ENCODE measurements around the gene ZNF638. TPM values are rescaled to one million over a fixed set of nuclear protein-coding genes. Genes with fewer than 3 reads are reported as not detected.
A peak's percentile ranks its signal among the peaks of the same experiment; 100 is the strongest.

ZNF638 gene
- total and polyA plus RNA-seq, 5 donors = 69.9 to 84.2 (median 76.2) TPM

DNA sequence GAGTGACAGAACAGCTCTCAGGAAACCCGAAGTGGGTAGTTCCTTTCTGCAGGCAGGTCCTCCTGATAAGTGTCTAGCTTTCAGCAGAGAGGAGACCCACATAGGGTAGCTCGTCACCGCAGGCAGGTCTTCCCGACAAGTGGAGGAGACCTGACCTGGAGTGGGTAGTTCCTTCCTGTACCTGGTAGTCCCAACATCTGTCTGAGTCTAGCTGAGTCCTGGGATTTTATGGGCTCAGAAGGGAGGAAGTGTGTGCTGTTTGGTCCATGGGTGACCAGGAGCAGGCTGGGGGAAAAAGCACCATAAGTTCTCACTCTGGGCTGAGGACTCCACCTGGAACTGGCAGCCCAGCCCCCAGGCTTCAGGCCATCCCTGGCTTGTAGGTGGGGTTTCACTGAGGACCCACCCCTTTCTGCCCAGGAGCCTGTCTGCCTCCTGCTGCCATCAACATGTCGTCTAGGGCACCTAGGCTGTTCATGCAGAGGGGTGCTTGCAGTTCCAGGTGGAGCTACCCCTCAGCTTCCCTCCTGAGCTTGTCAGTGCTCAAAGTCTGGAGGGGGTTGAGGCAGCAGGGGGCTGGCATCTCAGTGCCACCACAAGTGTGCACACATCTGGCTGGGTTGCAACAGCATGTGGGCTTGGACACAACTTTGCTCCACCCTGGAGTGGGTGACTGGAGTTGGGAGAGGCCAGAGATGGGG lies 131.2 kb downstream of the ZNF638 start:
- WGBS = 95% methylated on average over 5 of the region's 5 CpGs
- intact Hi-C loops (cut with DNase I) = loop anchor here in 3 of 4 donors (5.0 kb wide), 2 partner anchors 40 to 45 kb away; no protein-coding TSS in a partner anchor
- peaks cover 25% of the 10 kb centered on the region for H3K4me1 ChIP-seq (ENCODE audit: control insufficient read depth, insufficient read depth, low read length)
- no peaks in the 10 kb centered on the region for H3K9me3 ChIP-seq (ENCODE audit: control insufficient read depth, low read length)
- no peak overlapping the region for H3K27ac ChIP-seq (ENCODE audit: low read length)
- no peaks in the 10 kb centered on the region for H3K27me3 ChIP-seq (ENCODE audit: control insufficient read depth, insufficient read depth)
- H3K4me3 ChIP-seq (ENCODE audit: low read length) = no peak overlapping the region
- DNase-seq (no peak), ATAC-seq (no peak)

DNA sequence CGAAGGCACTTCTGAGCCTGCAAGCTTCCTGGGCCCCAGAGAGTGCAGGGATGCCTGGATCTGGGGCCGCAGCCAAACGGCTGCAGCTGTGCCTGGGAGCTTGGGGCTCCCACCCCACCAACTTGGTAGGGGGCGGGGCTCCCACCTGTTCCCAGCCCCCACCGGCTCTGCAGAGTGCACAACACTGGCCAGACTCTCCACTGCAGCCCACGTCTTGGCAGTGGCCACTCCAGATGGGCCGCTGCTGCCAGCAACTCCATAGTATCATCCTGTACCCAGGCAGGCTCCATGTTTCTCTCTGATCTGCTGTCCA lies 131.7 kb downstream of the ZNF638 start:
- H3K27me3 ChIP-seq (ENCODE audit: control insufficient read depth, insufficient read depth) = no peaks in the 10 kb centered on the region
- H3K27ac ChIP-seq (ENCODE audit: low read length) = no peak overlapping the region
- H3K9me3 ChIP-seq (ENCODE audit: control insufficient read depth, low read length) = no peaks in the 10 kb centered on the region
- H3K4me3 ChIP-seq (ENCODE audit: low read length) = no peak overlapping the region
- DNase-seq = no peak
- intact Hi-C loops (cut with DNase I) = loop anchor here in 3 of 4 donors (5.0 kb wide), 2 partner anchors 39 to 44 kb away; no protein-coding TSS in a partner anchor
- no peak for ATAC-seq
- 89% methylated on average over 7 of the region's 7 CpGs for WGBS
- peaks cover 23% of the 10 kb centered on the region for H3K4me1 ChIP-seq (ENCODE audit: control insufficient read depth, insufficient read depth, low read length)

- no peak for ATAC-seq
- intact Hi-C loops (cut with DNase I) = loop anchor here in 3 of 4 donors (5.0 kb wide), 2 partner anchors 38 to 43 kb away; no protein-coding TSS in a partner anchor
- Histone ChIP-seq H3K4me1 (ENCODE audit: control insufficient read depth, insufficient read depth, low read length) (peaks cover 23% of the 10 kb centered on the region), H3K27ac (ENCODE audit: low read length) (no peak overlapping the region), H3K9me3 (ENCODE audit: control insufficient read depth, low read length) (no peaks in the 10 kb centered on the region), H3K4me3 (ENCODE audit: low read length) (no peak overlapping the region), H3K27me3 (ENCODE audit: control insufficient read depth, insufficient read depth) (no peaks in the 10 kb centered on the region)
- DNase-seq = no peak
- WGBS = 83% methylated on average over 6 of the region's 6 CpGs
Measured at GRCh38 chr2:71464389-71464788, 132.8 kb downstream of the ZNF638 start.

DNA sequence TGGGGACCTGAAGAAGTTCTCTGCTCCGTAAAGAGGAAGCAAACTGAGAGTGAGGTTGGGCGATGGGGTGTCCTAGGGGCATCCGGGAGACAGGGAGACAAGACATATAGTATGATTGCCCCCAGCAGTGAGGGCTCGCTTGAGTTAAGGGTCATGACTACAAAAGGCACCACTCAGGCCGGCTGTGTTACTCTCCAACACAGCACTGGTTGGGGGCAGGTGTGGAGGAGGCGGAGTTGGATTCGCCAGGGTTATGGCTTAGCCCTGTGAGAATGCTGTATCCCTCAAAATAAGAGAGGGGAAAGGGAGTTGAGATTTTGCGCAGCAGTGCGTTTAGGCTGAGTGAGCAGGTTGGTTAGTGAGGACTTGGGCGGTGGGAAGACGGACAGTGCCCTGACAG lies 133.8 kb downstream of the ZNF638 start:
- intact Hi-C loops (cut with DNase I) = no loop called here
- Histone ChIP-seq H3K9me3 (ENCODE audit: control insufficient read depth, low read length) (no peaks in the 10 kb centered on the region), H3K27me3 (ENCODE audit: control insufficient read depth, insufficient read depth) (no peaks in the 10 kb centered on the region), H3K27ac (ENCODE audit: low read length) (no peak overlapping the region), H3K4me3 (ENCODE audit: low read length) (no peak overlapping the region), H3K4me1 (ENCODE audit: control insufficient read depth, insufficient read depth, low read length) (peaks cover 18% of the 10 kb centered on the region)
- no peak for ATAC-seq
- DNase-seq = no peak
- WGBS = 67% methylated on average over 11 of the region's 11 CpGs

DNA sequence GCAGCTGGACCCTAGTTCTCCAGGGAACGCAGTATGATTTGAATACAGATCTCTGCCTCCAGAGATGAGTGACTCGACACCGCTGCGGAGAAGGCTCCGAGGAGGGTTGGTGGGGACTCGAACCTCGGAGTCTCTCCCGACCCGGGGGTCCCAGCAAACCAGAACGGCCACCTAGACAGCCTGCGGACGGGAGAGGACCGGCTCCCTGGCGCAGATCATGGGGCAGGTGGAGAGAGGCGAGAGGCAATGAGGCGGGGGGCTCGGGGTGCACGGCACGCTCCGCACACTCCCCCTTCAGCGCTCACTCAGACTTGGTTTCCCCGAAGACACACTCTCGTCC lies 134.3 kb downstream of the ZNF638 start:
- intact Hi-C loops (cut with DNase I) = no loop called here
- 27% methylated on average over 23 of the region's 23 CpGs for WGBS
- ATAC-seq (no peak), DNase-seq (no peak)
- Histone ChIP-seq H3K27ac (ENCODE audit: low read length) (no peak overlapping the region), H3K4me1 (ENCODE audit: control insufficient read depth, insufficient read depth, low read length) (peaks cover 18% of the 10 kb centered on the region), H3K9me3 (ENCODE audit: control insufficient read depth, low read length) (no peaks in the 10 kb centered on the region), H3K27me3 (ENCODE audit: control insufficient read depth, insufficient read depth) (no peaks in the 10 kb centered on the region), H3K4me3 (ENCODE audit: low read length) (peak overlapping the region; percentile 63)

DNA sequence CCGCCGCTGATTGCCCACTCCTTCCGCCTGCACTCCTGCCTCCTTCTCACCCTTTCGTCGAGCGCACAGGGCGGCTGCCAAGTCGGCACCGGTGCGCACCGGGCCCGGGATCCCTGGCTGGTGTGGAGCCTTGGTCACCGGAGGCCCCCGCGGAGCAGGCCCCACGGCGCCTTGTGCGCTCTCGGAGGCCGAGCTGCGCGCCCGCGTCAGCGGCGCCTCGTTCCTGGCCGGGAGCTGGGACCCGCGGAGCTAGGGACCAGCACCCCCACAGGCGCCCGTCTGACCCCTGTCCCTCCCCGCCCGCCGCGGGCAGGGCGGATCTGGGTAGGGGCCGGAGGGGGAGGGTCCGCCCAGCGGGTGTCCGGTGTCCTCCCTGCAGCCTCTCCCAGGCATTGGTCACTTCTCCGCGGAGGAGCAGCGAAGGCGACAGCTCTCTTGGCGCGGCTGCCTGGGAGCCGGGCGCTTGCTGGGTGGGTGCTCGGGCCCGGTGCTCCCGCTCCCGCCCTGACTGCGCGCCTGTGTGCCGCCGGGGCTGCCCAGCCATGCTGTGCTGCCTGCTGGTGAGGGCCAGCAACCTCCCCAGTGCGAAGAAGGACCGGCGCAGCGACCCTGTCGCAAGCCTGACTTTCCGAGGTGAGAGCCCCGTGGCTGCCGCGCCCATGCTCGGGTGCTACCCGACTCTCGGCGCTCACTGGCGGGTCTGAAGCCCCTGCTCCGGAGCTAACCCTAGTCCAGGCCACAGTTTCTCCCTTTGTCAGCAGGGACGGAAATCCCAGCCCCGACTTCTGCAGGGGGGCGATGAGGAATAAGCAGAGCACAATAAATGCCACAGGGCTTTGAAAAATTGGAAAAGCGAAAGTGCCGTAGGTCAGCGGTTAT lies 135.0 kb downstream of the ZNF638 start:
- intact Hi-C loops (cut with DNase I) = no loop called here

GRCh38 chr2:71467180-71467815 lies 135.7 kb downstream of the ZNF638 start:
- Histone ChIP-seq H3K4me1 (ENCODE audit: control insufficient read depth, insufficient read depth, low read length) (peaks cover 13% of the 10 kb centered on the region), H3K27ac (ENCODE audit: low read length) (no peak overlapping the region), H3K27me3 (ENCODE audit: control insufficient read depth, insufficient read depth) (no peaks in the 10 kb centered on the region), H3K4me3 (ENCODE audit: low read length) (peak overlapping the region; percentile 63), H3K9me3 (ENCODE audit: control insufficient read depth, low read length) (no peaks in the 10 kb centered on the region)
- intact Hi-C loops (cut with DNase I) = no loop called here
- ATAC-seq = peak in 1 of 2 donors; percentile 28
- DNase-seq = no peak
- WGBS = 23% methylated on average over 7 of the region's 7 CpGs

More for the DNA sequence above, 135.0 kb downstream of the ZNF638 start:
- H3K4me3 ChIP-seq (ENCODE audit: low read length) = peak overlapping the region; percentile 63
- peaks cover 13% of the 10 kb centered on the region for H3K4me1 ChIP-seq (ENCODE audit: control insufficient read depth, insufficient read depth, low read length)
- no peaks in the 10 kb centered on the region for H3K9me3 ChIP-seq (ENCODE audit: control insufficient read depth, low read length)
- ATAC-seq = peak; percentile 79 to 91
- DNase-seq = peak; percentile 68 to 89 (median 87)
- peak overlapping the region; percentile 65 for H3K27ac ChIP-seq (ENCODE audit: low read length)
- H3K27me3 ChIP-seq (ENCODE audit: control insufficient read depth, insufficient read depth) = no peaks in the 10 kb centered on the region
- 1% methylated on average over 78 of the region's 78 CpGs for WGBS

DNA sequence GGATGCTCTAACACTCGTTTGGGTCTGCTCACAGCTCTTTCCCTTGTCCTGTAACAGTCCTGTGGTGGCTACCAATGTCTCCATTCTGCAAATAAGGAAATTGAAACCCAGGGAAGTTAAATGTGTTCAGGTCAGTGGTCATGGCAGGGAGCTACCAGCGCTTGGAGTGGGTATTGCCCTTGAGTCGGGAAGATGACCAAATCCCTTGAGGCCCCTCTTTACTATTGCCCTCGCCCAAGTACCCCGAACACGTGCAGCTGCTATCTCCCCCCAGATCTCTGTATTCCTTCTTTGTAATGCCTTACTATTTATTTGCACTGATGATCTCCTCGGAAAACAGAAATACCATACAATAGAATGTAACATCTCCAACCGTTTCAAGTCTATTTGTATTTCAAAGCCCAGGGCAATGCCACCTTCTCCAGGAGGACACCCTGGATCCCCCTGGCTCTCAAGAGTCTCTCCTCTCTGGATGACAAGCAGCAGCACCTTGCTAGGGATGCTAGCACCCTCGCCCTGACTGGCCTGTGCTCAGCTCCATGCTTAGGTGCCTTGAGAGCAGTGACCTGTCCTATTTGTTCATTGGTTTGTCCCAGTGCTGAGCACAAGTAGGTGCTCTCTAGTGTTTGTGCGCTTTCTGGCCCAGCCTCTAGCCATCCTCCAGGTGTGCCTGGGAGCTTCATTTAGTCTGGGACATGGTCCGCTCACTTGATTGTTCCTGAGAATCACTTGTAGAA lies 136.9 kb downstream of the ZNF638 start:
- no peaks in the 10 kb centered on the region for H3K9me3 ChIP-seq (ENCODE audit: control insufficient read depth, low read length)
- peaks cover 15% of the 10 kb centered on the region for H3K4me1 ChIP-seq (ENCODE audit: control insufficient read depth, insufficient read depth, low read length)
- no peaks in the 10 kb centered on the region for H3K27me3 ChIP-seq (ENCODE audit: control insufficient read depth, insufficient read depth)
- intact Hi-C loops (cut with DNase I) = no loop called here
- 67% methylated on average over 11 of the region's 11 CpGs for WGBS
- H3K4me3 ChIP-seq (ENCODE audit: low read length) = peak overlapping the region; percentile 16
- ATAC-seq = no peak
- H3K27ac ChIP-seq (ENCODE audit: low read length) = peak overlapping the region; percentile 96
- DNase-seq = no peak

DNA sequence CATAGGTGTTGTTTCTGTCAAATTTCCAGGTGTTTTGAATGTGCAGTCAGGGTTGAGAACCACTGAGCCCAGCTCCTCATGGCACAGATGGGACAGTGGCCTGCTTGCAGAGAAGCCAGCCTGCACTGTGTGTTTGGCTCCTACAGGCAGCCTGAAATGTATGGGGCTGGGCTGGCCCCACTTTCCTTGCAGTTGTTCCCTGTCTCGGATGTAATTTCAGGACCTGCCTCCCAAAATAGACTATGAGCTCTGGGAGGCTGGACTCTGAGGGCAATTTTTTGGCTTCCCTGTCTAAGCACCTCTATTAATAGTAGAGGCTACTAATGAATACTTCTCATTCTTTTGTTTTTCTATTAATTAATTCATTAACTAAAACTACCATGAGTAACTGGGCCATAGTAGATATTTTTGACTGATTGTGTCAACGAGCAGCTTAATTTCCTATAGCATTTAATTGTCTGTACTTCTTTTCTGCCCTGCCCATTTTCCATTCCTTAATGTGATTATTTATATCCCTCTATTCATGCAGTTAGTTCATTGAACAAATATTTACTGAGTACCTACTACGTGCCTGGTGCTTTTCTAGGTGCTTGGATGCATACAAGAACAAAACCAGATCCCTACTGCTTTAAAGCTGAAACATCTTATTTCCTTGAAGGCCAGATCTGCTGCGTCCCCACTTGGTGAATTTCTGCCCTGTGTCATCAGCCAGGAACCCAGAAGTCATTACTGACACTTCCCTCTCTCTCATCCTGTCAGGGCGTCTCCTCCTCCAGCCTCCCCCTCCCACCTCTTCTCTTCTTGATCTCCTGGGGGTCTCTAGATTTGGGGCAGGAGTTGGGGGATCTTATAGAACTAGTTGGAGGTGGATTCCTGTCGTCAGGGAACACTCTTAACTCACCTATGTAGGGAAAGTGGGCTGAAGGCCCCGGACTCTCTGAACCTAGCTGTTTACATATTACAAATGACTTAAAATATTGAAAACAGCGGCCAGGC lies 138.1 kb downstream of the ZNF638 start:
- no peaks in the 10 kb centered on the region for H3K9me3 ChIP-seq (ENCODE audit: control insufficient read depth, low read length)
- H3K4me1 ChIP-seq (ENCODE audit: control insufficient read depth, insufficient read depth, low read length) = peaks cover 19% of the 10 kb centered on the region
- peak in 1 of 2 donors; percentile 47 for ATAC-seq
- DNase-seq = no peak
- intact Hi-C loops (cut with DNase I) = no loop called here
- 51% methylated on average over 8 of the region's 8 CpGs for WGBS
- peak overlapping the region; percentile 6 for H3K4me3 ChIP-seq (ENCODE audit: low read length)
- H3K27ac ChIP-seq (ENCODE audit: low read length) = peak overlapping the region; percentile 96
- no peaks in the 10 kb centered on the region for H3K27me3 ChIP-seq (ENCODE audit: control insufficient read depth, insufficient read depth)

DNA sequence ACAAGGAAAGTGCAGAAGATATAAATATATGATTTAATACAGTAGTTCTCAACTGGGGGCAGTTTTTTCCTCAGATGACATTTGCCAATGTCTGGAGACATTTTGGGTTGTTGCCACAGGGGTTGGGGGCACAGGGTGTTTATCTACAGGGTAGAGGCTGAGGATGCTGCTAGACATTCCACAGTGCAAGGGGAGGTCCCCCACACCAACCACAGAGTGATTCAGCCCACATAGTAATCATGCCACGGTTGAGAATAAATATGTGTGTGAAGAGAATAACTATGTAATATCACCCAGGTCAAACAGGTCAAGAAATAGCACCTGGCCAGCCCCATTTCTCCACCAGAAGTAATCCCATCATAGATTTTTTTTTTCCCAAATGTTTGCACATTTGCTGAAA lies 139.7 kb downstream of the ZNF638 start:
- Histone ChIP-seq H3K27me3 (ENCODE audit: control insufficient read depth, insufficient read depth) (no peaks in the 10 kb centered on the region), H3K4me3 (ENCODE audit: low read length) (no peak overlapping the region), H3K27ac (ENCODE audit: low read length) (no peak overlapping the region), H3K9me3 (ENCODE audit: control insufficient read depth, low read length) (no peaks in the 10 kb centered on the region), H3K4me1 (ENCODE audit: control insufficient read depth, insufficient read depth, low read length) (peaks cover 16% of the 10 kb centered on the region)
- intact Hi-C loops (cut with DNase I) = no loop called here
- WGBS = 56% methylated on average over 1 of the region's 1 CpG
- DNase-seq (no peak), ATAC-seq (no peak)

All from right cardiac atrium (tissue), 5 donors.